NB4 (cell line): ENCODE measurements around the gene MAST4.
"Not testable (repeated sequence)": the region's sequence is repeated elsewhere in the genome, so short reads cannot be mapped to it uniquely, and the experiment has no call there.

ENCODE experiments used
- DNase-seq: peaks from one replicate; pipeline ENCODE4 v3.0.0; 2010; ENCODE audit warnings: low read depth
- H3K4me3 ChIP-seq: one replicate; pipeline ENCODE4 v1.5.1; 2011; ENCODE audit warnings: mild to moderate bottlenecking, low read depth, low read length, moderate library complexity
- MYC ChIP-seq: IDR thresholded peaks from 2 replicates; pipeline ENCODE4 v1.6.1; 2011; ENCODE audit warnings: low read depth, low read length
- POLR2A ChIP-seq: IDR thresholded peaks from 2 replicates; pipeline ENCODE4 v1.6.1; 2011; ENCODE audit warnings: mild to moderate bottlenecking; ENCODE audit not compliant: insufficient read length; ENCODE audit errors: extremely low read depth
- TF ChIP-seq, protein P1 (sequence below): IDR thresholded peaks from one replicate; pipeline ENCODE4 v1.5.1; 2012; ENCODE audit warnings: low read depth, low read length
- TF ChIP-seq, protein P2 (sequence below): IDR thresholded peaks from 2 replicates; pipeline ENCODE4 v1.6.1; 2011; ENCODE audit warnings: low read depth, low read length

Gene MAST4

DNA sequence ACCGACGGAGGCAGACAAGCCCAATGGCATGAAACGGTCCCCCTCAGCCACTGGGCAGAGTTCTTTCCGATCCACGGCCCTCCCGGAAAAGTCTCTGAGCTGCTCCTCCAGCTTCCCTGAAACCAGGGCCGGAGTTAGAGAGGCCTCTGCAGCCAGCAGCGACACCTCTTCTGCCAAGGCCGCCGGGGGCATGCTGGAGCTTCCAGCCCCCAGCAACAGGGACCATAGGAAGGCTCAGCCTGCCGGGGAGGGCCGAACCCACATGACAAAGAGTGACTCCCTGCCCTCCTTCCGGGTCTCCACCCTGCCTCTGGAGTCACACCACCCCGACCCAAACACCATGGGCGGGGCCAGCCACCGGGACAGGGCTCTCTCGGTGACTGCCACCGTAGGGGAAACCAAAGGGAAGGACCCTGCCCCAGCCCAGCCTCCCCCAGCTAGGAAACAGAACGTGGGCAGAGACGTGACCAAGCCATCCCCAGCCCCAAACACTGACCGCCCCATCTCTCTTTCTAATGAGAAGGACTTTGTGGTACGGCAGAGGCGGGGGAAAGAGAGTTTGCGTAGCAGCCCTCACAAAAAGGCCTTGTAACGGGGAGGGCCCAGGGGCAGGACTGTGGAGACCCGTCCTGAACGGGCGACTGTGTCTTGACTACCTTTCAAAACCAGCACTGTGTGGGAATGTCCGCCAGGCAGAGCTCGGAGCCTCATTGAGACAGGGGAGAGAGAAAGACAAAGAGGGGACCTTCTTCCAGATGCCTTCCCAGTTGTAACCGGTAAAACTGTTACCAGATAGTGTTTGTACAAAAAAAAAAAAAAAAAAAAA lies 570.5 kb downstream of the MAST4 start:
- H3K4me3 ChIP-seq = no peak overlapping the region
- DNase-seq = no peak
- TF ChIP-seq MYC = no peak
- TF ChIP-seq, protein P1, sequence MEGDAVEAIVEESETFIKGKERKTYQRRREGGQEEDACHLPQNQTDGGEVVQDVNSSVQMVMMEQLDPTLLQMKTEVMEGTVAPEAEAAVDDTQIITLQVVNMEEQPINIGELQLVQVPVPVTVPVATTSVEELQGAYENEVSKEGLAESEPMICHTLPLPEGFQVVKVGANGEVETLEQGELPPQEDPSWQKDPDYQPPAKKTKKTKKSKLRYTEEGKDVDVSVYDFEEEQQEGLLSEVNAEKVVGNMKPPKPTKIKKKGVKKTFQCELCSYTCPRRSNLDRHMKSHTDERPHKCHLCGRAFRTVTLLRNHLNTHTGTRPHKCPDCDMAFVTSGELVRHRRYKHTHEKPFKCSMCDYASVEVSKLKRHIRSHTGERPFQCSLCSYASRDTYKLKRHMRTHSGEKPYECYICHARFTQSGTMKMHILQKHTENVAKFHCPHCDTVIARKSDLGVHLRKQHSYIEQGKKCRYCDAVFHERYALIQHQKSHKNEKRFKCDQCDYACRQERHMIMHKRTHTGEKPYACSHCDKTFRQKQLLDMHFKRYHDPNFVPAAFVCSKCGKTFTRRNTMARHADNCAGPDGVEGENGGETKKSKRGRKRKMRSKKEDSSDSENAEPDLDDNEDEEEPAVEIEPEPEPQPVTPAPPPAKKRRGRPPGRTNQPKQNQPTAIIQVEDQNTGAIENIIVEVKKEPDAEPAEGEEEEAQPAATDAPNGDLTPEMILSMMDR = no peak
- TF ChIP-seq, protein P2, sequence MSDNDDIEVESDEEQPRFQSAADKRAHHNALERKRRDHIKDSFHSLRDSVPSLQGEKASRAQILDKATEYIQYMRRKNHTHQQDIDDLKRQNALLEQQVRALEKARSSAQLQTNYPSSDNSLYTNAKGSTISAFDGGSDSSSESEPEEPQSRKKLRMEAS = no peak
- no peak for TF ChIP-seq POLR2A

DNA sequence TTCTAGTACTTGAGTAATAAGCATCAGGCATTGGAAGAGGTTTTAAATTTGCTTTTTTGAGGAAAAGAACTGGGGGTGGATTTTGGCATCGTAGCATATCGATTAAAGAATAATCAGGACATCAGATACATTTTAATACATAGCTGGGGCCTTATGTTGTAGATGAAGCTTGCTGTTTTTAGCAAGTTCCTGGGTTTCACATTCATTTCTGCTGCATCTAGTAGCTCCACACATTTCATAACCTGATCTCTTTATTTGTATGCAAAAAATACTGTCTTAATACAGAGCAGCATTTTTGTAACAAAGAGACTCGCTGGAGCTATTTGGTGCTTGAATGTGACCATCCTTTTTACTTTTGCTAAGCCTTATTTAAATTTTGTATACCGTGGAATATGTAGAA lies 571.9 kb downstream of the MAST4 start:
- no peak for DNase-seq
- TF ChIP-seq, protein P1 = no peak
- TF ChIP-seq MYC = no peak
- no peak for TF ChIP-seq POLR2A
- TF ChIP-seq, protein P2 = no peak
- H3K4me3 ChIP-seq = no peak overlapping the region

DNA sequence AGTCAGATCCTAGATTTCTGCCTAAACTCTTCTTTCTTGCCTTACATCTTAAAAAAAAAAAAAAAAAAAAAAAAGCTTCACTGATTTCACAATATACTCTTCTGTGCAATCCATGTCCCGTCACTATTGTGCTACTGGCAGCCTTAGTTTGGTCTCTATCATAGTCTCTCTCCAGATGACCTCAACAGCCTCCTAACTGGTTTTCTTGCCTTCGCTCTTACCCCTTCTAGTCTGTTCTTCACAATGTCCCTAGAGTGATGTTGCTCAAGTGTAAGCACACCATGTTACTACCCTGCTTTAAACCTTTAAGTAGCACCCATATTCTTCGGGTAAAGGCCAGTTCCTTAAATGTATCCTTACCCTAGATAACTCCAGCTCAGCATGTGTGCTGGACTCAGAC lies 574.6 kb downstream of the MAST4 start:
- no peak overlapping the region for H3K4me3 ChIP-seq
- DNase-seq = no peak
- TF ChIP-seq POLR2A = no peak
- TF ChIP-seq, protein P2 = no peak
- TF ChIP-seq MYC = no peak
- TF ChIP-seq, protein P1 = no peak

DNA sequence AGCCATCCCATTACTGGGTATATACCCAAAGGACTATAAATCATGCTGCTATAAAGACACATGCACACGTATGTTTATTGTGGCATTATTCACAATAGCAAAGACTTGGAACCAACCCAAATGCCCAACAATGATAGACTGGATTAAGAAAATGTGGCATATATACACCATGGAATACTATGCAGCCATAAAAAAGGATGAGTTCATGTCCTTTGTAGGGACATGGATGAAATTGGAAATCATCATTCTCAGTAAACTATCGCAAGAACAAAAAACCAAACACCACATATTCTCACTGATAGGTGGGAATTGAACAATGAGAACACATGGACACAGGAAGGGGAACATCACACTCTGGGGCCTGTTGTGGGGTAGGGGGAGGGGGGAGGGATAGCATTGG lies 577.2 kb downstream of the MAST4 start:
- H3K4me3 ChIP-seq, DNase-seq: not testable (repeated sequence)

DNA sequence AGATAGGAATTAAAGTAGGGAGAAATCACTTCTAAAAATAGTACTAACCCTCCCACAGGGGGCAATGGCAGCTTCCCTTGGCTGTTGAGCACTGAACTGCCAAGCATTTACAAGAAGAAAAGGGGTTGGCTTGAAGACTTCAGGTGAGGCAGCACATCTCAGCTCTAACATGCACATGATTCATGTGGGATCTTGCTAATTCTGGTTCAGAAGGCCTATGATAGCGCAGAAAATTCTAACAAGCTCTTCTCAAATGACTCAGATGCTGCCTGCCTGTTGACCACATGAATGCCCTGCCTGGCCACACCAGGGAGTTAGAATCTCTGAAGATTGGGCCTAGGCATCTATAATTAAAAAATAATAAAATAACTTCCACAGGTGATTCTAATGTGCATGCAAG lies 577.8 kb downstream of the MAST4 start:
- TF ChIP-seq, protein P2 = no peak
- TF ChIP-seq POLR2A (no peak), MYC (no peak)
- TF ChIP-seq, protein P1 = no peak
- DNase-seq = no peak
- no peak overlapping the region for H3K4me3 ChIP-seq

DNA sequence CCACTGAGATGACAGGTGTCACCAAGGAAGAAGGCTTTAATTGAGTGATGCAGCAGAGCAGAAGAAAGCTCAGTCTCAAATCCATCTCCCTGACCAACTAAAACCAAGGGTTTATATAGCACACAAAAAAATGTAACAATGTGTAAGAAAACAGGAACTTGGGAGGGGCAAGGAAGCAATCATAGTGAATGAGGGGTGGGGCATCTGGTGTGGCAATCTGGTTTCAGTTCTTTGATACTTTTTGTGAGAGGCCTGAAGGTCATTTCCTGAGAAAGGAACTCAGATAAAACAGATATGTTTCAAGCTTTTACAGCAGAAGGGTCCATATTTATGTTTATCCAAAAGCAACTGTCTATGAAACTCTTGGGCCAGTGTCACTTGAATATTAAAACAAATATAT lies 580.7 kb downstream of the MAST4 start:
- DNase-seq = peak; percentile 37
- H3K4me3 ChIP-seq = no peak overlapping the region
- TF ChIP-seq, protein P1 = no peak
- TF ChIP-seq, protein P2 = no peak
- TF ChIP-seq POLR2A = no peak
- TF ChIP-seq MYC = no peak
